ENCODE results near the gene IRGC.

DNA sequence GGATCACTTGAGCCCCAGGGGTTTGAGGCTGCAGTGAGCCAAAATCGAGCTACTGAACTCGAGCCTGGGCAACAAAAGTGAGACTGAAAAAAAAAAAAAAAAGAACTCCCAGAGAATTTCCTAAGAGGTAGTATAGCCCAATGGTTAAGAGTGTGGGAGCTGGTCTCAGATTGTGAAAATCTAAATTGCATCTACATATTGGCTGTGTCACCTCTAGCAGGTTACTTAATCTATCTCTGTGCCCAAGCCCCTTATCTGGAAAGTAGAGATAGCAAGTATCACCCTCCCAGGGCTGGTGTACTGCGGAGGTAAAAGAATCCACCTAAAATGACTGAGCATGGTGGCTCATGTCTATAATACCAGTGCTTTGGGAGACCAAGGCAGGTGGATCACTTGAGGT, 42.2 kb upstream of the IRGC start:
- TF ChIP-seq CTCF (IDR thresholded peaks at IDR 0.05) (no peak), POLR2A (IDR thresholded peaks at IDR 0.05) (no peak), POLR2AphosphoS5 (IDR thresholded peaks at IDR 0.05; ENCODE audit: insufficient read depth in 1 of 2, low read depth in 1 of 2) (no peak)
